Esophagus muscularis mucosa (tissue), 4 donors: ENCODE results near the gene CDA. TPM values are rescaled to one million over a fixed set of nuclear protein-coding genes. Genes with fewer than 3 reads are reported as not detected.

Experiments
- DNase-seq: peaks from one replicate; pipeline ENCODE4 v3.0.0-alpha.2; 2017; ENCODE audit errors: extremely low spot score
- H3K27ac ChIP-seq, 4 donors: fragments of 200-600 bp; sonication (generic); replicated peaks in 1 of 4; 1 replicate in 3 of 4; 2 replicates in 1 of 4; pipeline ENCODE4 v1.5.1; 2016 to 2019; ENCODE audit warnings: mild to moderate bottlenecking in 1 of 4
- H3K27me3 ChIP-seq, 4 donors: fragments of 200-600 bp; sonication (generic); one replicate each; pipeline versions ENCODE4 v1.5.1 to v1.6.0; 2016 to 2019
- H3K36me3 ChIP-seq, 4 donors: fragments of 200-600 bp; sonication (generic); one replicate each; pipeline ENCODE4 v1.5.1; 2016 to 2019
- H3K4me1 ChIP-seq, 4 donors: fragments of 200-600 bp; sonication (generic); one replicate each; pipeline ENCODE4 v1.5.1; 2016 to 2019
- H3K4me3 ChIP-seq, 4 donors: fragments of 200-600 bp; sonication (generic); 1 replicate in 2 of 4; 2 replicates in 2 of 4; pipeline ENCODE4 v1.5.1; 2016 to 2019; ENCODE audit warnings: mild to moderate bottlenecking in 4 of 4, moderate library complexity in 1 of 4
- H3K9me3 ChIP-seq, 4 donors: fragments of 200-600 bp; sonication (generic); 1 replicate in 3 of 4; 2 replicates in 1 of 4; pipeline ENCODE4 v1.5.1; 2016 to 2019
- EP300 ChIP-seq: sonication (generic); formaldehyde crosslinking; IDR thresholded peaks from one replicate; pipeline ENCODE4 v1.6.1; 2017; ENCODE audit warnings: antibody characterized with exemption
- POLR2A ChIP-seq: fragments of 450-650 bp; IDR thresholded peaks from one replicate; pipeline ENCODE4 v1.6.1; 2017; ENCODE audit warnings: antibody characterized with exemption, moderate library complexity, mild to moderate bottlenecking, low read depth
- POLR2AphosphoS5 ChIP-seq, 2 donors: sonication (generic); formaldehyde crosslinking; IDR thresholded peaks; one replicate each; pipeline ENCODE4 v1.6.1; 2017; ENCODE audit warnings: antibody characterized with exemption in 2 of 2
- WGBS: methylation state at CpG from one replicate; pipeline ENCODE4 v1.1.5; 2018; 5-methylcytosine and 5-hydroxymethylcytosine counted together
- intact Hi-C: fragments of 100-400 bp; cut with DNase I; formaldehyde crosslinking; loops from one replicate; pipeline ENCODE4 v1.15.1; 2023
- total RNA-seq, 4 donors: library from RNA; depleted of rRNA; stranded (reverse); fragments of >200 nt; gene quantifications; one replicate each; pipeline versions ENCODE4 v1.1.0 to v1.2.1, GENCODE V29; 2016
- TF ChIP-seq, protein P1 (sequence below), 3 experiments: fragments of 200-600 bp in 2 of 3; fragments of 450-650 bp in 1 of 3; sonication (generic) in 2 of 3; IDR thresholded peaks; one replicate each; pipeline ENCODE4 v1.5.1; 2017 to 2019; ENCODE audit warnings: antibody characterized with exemption in 3 of 3, mild to moderate bottlenecking in 2 of 3, moderate library complexity in 1 of 3

Gene CDA
- total RNA-seq, 4 donors from 2014 or later = 1.7 to 7.5 (median 6.0) TPM

DNA sequence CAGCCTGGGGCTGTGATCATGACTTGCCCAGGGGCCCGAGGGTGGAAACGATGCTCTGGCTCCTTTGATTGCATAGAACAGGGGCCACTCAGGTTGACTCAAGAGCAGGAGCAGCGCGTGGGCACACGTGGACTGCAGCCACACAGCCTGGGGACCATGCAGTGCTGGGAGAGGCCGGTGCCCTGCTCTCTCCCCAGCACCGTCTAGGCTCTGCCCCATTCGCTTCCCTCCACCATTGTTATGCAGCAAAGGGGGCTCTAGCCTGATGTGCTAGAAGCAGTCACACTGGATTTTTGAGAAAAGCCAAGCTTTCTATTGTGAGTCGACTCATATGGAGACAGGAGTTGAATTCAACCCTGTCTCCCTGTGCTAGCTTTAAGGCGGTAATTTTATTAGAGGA, 53.1 kb downstream of the CDA start:
- Histone ChIP-seq H3K4me3 (no peak overlapping the region), H3K27me3 (no peaks in the 10 kb centered on the region), H3K4me1 (peaks cover 0 to 2% (median 0%) of the 10 kb centered on the region in 4 donors), H3K9me3 (no peaks in the 10 kb centered on the region), H3K36me3 (peaks cover 66 to 100% (median 95%) of the 10 kb centered on the region in 4 donors), H3K27ac (no peak overlapping the region)
- WGBS = 85% methylated on average over 10 of the region's 10 CpGs
- TF ChIP-seq, protein P1, sequence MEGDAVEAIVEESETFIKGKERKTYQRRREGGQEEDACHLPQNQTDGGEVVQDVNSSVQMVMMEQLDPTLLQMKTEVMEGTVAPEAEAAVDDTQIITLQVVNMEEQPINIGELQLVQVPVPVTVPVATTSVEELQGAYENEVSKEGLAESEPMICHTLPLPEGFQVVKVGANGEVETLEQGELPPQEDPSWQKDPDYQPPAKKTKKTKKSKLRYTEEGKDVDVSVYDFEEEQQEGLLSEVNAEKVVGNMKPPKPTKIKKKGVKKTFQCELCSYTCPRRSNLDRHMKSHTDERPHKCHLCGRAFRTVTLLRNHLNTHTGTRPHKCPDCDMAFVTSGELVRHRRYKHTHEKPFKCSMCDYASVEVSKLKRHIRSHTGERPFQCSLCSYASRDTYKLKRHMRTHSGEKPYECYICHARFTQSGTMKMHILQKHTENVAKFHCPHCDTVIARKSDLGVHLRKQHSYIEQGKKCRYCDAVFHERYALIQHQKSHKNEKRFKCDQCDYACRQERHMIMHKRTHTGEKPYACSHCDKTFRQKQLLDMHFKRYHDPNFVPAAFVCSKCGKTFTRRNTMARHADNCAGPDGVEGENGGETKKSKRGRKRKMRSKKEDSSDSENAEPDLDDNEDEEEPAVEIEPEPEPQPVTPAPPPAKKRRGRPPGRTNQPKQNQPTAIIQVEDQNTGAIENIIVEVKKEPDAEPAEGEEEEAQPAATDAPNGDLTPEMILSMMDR (IDR thresholded peaks at IDR 0.05) = no peak
- TF ChIP-seq EP300 (no peak), POLR2AphosphoS5 (IDR thresholded peaks at IDR 0.05) (no peak), POLR2A (no peak)
- intact Hi-C loops = no loop called here
- no peak for DNase-seq

DNA sequence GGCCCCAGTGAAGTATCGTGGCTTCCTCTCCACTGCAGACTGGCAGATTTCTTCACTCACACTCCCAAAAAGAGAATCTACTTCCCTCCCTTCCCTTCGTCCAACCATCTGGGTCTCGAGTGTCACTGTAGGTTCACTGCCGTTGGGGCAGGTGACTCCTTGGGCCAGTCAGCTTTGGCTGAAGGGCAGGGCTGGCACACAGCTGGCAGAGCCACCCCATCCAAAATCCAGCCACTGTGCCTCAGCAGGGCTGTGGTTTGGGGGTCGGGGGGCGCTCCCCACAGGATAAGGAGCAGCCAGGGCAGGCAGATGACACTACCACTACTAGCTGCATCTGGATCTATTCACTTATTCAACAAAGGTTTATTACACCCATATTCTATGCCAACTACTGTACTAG, 54.2 kb downstream of the CDA start:
- intact Hi-C loops = no loop called here
- no peak for TF ChIP-seq POLR2A
- TF ChIP-seq, protein P1 (IDR thresholded peaks at IDR 0.05) = no peak
- TF ChIP-seq EP300 = no peak
- no peak for TF ChIP-seq POLR2AphosphoS5 (IDR thresholded peaks at IDR 0.05)
- no peak overlapping the region for H3K27ac ChIP-seq
- H3K36me3 ChIP-seq = peaks cover 72 to 99% (median 95%) of the 10 kb centered on the region in 4 donors
- no peaks in the 10 kb centered on the region for H3K4me1 ChIP-seq
- no peaks in the 10 kb centered on the region for H3K27me3 ChIP-seq
- H3K9me3 ChIP-seq = no peaks in the 10 kb centered on the region
- DNase-seq = no peak
- no peak overlapping the region for H3K4me3 ChIP-seq
- WGBS = 75% methylated on average over 4 of the region's 6 CpGs

DNA sequence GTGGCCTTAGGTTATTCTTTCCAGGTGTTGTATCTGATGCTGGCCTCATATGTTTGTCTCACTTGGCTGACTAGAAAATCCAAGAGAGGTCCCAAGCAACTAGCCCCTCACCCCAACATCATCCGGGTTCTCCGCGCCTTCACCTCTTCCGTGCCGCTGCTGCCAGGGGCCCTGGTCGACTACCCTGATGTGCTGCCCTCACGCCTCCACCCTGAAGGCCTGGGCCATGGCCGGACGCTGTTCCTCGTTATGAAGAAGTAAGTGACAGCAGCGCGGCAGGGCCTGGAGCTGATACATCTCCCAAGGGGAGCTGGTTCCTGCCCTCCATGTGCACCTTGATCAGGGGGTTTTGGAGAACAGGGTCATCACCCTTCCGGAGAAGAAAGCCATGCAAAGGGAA, 55.5 kb downstream of the CDA start:
- Histone ChIP-seq H3K4me1 (no peaks in the 10 kb centered on the region), H3K27me3 (no peaks in the 10 kb centered on the region), H3K4me3 (no peak overlapping the region), H3K9me3 (no peaks in the 10 kb centered on the region), H3K36me3 (peaks cover 68 to 99% (median 95%) of the 10 kb centered on the region in 4 donors), H3K27ac (no peak overlapping the region)
- intact Hi-C loops = no loop called here
- 90% methylated on average over 10 of the region's 13 CpGs for WGBS
- no peak for DNase-seq
- TF ChIP-seq EP300 = no peak
- no peak for TF ChIP-seq POLR2A
- TF ChIP-seq, protein P1 (IDR thresholded peaks at IDR 0.05) = no peak
- TF ChIP-seq POLR2AphosphoS5 (IDR thresholded peaks at IDR 0.05) = no peak

DNA sequence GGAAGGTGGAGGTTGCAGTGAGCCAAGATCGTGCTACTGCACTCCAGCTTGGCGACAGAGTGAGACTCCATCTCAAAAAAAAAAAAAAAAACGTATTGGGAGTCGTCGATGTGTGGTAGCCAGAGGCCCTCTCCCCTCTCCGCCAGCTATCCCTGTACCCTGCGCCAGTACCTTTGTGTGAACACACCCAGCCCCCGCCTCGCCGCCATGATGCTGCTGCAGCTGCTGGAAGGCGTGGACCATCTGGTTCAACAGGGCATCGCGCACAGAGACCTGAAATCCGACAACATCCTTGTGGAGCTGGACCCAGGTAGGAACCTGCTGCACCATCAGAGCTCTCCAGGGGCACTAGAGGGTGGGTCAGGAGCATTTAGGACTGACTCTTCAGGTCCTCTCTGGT, 56.5 kb downstream of the CDA start:
- TF ChIP-seq EP300 (no peak), POLR2AphosphoS5 (IDR thresholded peaks at IDR 0.05) (no peak), POLR2A (no peak)
- TF ChIP-seq, protein P1 (IDR thresholded peaks at IDR 0.05) = no peak
- H3K27me3 ChIP-seq = no peaks in the 10 kb centered on the region
- H3K36me3 ChIP-seq = peaks cover 70 to 99% (median 95%) of the 10 kb centered on the region in 4 donors
- H3K4me1 ChIP-seq = no peaks in the 10 kb centered on the region
- intact Hi-C loops = no loop called here
- H3K9me3 ChIP-seq = no peaks in the 10 kb centered on the region
- 83% methylated on average over 14 of the region's 14 CpGs for WGBS
- no peak for DNase-seq
- no peak overlapping the region for H3K27ac ChIP-seq
- H3K4me3 ChIP-seq = no peak overlapping the region

DNA sequence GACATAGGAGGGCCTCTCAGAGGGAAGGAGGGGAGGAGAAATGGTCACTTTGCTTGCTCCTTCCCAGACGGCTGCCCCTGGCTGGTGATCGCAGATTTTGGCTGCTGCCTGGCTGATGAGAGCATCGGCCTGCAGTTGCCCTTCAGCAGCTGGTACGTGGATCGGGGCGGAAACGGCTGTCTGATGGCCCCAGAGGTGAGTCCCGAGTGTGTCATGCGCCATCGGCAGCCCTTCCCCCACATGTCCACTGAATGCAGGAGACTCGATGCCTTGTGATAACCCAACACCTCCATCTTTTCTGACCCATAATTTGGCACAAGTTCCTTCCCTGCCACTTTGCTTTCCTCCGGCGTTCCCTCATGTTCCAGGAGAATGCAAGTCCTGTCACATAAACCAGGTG, 59.5 kb downstream of the CDA start:
- H3K9me3 ChIP-seq = no peaks in the 10 kb centered on the region
- peaks cover 77 to 99% (median 95%) of the 10 kb centered on the region in 4 donors for H3K36me3 ChIP-seq
- intact Hi-C loops = no loop called here
- 85% methylated on average over 10 of the region's 13 CpGs for WGBS
- no peaks in the 10 kb centered on the region for H3K27me3 ChIP-seq
- TF ChIP-seq EP300 = no peak
- TF ChIP-seq POLR2AphosphoS5 (IDR thresholded peaks at IDR 0.05) = no peak
- H3K27ac ChIP-seq = no peak overlapping the region
- no peak for DNase-seq
- no peaks in the 10 kb centered on the region for H3K4me1 ChIP-seq
- H3K4me3 ChIP-seq = no peak overlapping the region
